CD4-positive, alpha-beta T cell treated with Interferon gamma for 1 hour (primary cell): ENCODE data around the gene LCN9.

Source experiments
- DNase-seq: peaks from one replicate; pipeline ENCODE4 v3.0.0-alpha.2; 2020

Gene LCN9

GRCh38 chr9:135673941-135674340, 10.8 kb downstream of the LCN9 start:
- no peak for DNase-seq

- DNase-seq = no peak
Observed at GRCh38 chr9:135674977-135675376, 11.9 kb downstream of the LCN9 start.

GRCh38 chr9:135676891-135677290, 13.8 kb downstream of the LCN9 start:
- no peak for DNase-seq

- no peak for DNase-seq
Observed at GRCh38 chr9:135677641-135678168, 14.6 kb downstream of the LCN9 start.

GRCh38 chr9:135678236-135679017, 15.3 kb downstream of the LCN9 start:
- no peak for DNase-seq

- DNase-seq = no peak
Observed at GRCh38 chr9:135680056-135680455, 16.9 kb downstream of the LCN9 start.

- no peak for DNase-seq
Observed at GRCh38 chr9:135681161-135681560, 18.1 kb downstream of the LCN9 start.

GRCh38 chr9:135683401-135684034, 20.4 kb downstream of the LCN9 start:
- DNase-seq = no peak

GRCh38 chr9:135684691-135685090, 21.6 kb downstream of the LCN9 start:
- no peak for DNase-seq

GRCh38 chr9:135687216-135687615, 24.1 kb downstream of the LCN9 start:
- no peak for DNase-seq

- DNase-seq = no peak
Observed at GRCh38 chr9:135689011-135689410, 25.9 kb downstream of the LCN9 start.

- DNase-seq = no peak
Observed at GRCh38 chr9:135690836-135691570, 27.9 kb downstream of the LCN9 start.

- no peak for DNase-seq
Observed at GRCh38 chr9:135692410-135692809, 29.3 kb downstream of the LCN9 start.

- no peak for DNase-seq
Observed at GRCh38 chr9:135693265-135693664, 30.2 kb downstream of the LCN9 start.

- no peak for DNase-seq
Observed at GRCh38 chr9:135693771-135694170, 30.7 kb downstream of the LCN9 start.

GRCh38 chr9:135694414-135694813, 31.3 kb downstream of the LCN9 start:
- no peak for DNase-seq

- DNase-seq = no peak
Observed at GRCh38 chr9:135695036-135695435, 31.9 kb downstream of the LCN9 start.

- DNase-seq = no peak
Observed at GRCh38 chr9:135695642-135696041, 32.5 kb downstream of the LCN9 start.

GRCh38 chr9:135696446-135696845, 33.3 kb downstream of the LCN9 start:
- no peak for DNase-seq

GRCh38 chr9:135697226-135697625, 34.1 kb downstream of the LCN9 start:
- DNase-seq = no peak

- DNase-seq = no peak
Observed at GRCh38 chr9:135698236-135698635, 35.1 kb downstream of the LCN9 start.

- DNase-seq = no peak
Observed at GRCh38 chr9:135698767-135699166, 35.7 kb downstream of the LCN9 start.

- DNase-seq = no peak
Observed at GRCh38 chr9:135699440-135699839, 36.3 kb downstream of the LCN9 start, which contains the start of gene SOHLH1. Gene SOHLH1 (minus strand): TSS chr9:135699481. CDS start chr9:135699467, 14 bp downstream.

GRCh38 chr9:135700525-135700924, 37.4 kb downstream of the LCN9 start:
- DNase-seq = no peak
